LNCAP (cell line): ENCODE measurements around the gene CORO7.

ENCODE experiments used
- TF ChIP-seq, protein P1 (sequence below): fragments of 450-650 bp; IDR thresholded peaks from 2 replicates; pipeline ENCODE4 v1.5.1; 2017; ENCODE audit warnings: mild to moderate bottlenecking

The CORO7 gene

GRCh38 chr16:4452674-4453073 lies 36.3 kb upstream of the CORO7 start:
- TF ChIP-seq, protein P1, sequence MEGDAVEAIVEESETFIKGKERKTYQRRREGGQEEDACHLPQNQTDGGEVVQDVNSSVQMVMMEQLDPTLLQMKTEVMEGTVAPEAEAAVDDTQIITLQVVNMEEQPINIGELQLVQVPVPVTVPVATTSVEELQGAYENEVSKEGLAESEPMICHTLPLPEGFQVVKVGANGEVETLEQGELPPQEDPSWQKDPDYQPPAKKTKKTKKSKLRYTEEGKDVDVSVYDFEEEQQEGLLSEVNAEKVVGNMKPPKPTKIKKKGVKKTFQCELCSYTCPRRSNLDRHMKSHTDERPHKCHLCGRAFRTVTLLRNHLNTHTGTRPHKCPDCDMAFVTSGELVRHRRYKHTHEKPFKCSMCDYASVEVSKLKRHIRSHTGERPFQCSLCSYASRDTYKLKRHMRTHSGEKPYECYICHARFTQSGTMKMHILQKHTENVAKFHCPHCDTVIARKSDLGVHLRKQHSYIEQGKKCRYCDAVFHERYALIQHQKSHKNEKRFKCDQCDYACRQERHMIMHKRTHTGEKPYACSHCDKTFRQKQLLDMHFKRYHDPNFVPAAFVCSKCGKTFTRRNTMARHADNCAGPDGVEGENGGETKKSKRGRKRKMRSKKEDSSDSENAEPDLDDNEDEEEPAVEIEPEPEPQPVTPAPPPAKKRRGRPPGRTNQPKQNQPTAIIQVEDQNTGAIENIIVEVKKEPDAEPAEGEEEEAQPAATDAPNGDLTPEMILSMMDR: no peak

DNA sequence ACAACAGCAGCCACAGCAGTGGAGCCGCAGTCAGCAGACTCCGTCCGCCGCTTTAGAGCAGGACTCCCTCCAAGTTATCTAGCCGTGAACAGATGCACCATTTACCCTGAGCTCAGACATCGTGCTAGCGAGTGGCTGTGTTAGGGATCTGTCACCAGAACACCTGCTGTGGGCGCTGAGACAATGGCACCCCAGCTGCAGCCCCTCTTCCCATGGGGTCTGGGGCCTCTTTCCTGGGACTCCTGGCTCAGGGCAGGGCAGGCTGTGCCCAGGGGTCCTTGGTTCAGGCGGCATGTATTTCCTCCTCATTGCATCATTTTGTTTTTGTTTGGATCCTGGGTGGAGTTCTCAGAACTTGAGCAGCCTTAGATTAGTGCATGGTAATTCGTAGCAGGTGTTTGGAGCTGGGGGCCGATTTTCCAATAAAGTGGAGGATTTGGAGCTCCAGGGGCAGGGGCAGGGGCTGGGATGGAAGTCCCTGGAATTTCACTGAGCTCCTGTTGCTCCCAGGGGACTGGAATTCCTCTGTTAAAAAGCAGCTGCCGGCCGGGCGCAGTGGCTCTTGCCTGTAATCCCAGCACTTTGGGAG lies 34.6 kb upstream of the CORO7 start:
- TF ChIP-seq, protein P1: no peak

GRCh38 chr16:4450430-4450829 lies 34.0 kb upstream of the CORO7 start:
- TF ChIP-seq, protein P1: no peak

GRCh38 chr16:4443986-4444385 lies 27.6 kb upstream of the CORO7 start:
- TF ChIP-seq, protein P1: no peak

DNA sequence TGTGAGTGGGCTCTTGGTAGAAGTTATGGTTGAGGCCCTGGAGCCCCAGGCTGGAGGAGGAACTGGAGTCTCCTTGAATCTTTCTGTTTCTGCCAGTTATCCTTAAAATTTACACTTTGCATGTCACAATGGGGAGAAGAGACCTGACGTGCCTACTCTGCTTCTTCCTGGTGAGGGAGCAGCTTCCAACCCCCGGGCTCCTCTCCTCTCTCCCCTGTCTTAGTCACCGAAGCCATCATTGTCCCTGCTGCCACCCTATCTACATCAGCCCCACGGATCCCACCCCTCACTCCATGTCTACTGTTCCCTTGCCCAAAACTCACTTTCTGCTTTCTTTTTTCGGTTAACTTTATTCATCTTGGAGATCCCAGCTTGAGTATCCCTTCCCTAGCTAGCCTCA lies 26.9 kb upstream of the CORO7 start:
- TF ChIP-seq, protein P1: no peak

DNA sequence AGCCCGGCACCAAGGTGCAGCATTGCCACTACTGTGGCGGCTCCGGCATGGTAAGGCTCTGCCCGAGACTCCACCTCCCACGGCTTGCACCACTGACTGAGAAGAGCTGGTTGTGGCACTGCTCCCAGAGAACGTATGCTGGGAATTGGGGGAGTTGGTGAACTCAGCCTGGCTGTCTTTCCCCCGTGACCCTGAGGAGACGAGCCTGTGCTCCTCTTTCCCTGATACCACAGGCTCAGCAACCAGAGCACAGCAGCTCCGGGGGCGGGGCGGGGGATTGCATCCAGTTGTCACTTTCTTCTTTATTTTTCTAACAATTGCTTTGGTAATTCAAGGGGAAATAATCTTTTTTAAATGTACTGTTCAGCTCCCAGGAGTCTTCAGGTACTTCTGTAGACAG lies 26.0 kb upstream of the CORO7 start:
- TF ChIP-seq, protein P1: no peak

GRCh38 chr16:4437366-4437765 lies 21.0 kb upstream of the CORO7 start:
- TF ChIP-seq, protein P1: no peak
